ENCODE data around the gene TMEM53.

GRCh38 chr1:44604157-44604955 is 69.9 kb downstream of the TMEM53 start:
- TF ChIP-seq CTCF (IDR thresholded peaks at IDR 0.05) (no peak), POLR2A (IDR thresholded peaks at IDR 0.05) (no peak)
